Nephron progenitor cell (in vitro differentiated cells): ENCODE data around the gene KPNA5.
A peak's percentile ranks its signal among the peaks of the same experiment; 100 is the strongest.

Source experiments
- DNase-seq: peaks from one replicate; pipeline ENCODE4 v3.0.0; 2021
- H3K27ac Mint-ChIP-seq: 2 replicates; pipeline ENCODE4 v1.8.0; 2021; ENCODE audit warnings: mild to moderate bottlenecking, moderate library complexity, mixed read lengths
- H3K27me3 Mint-ChIP-seq: 2 replicates; pipeline ENCODE4 v1.8.0; 2021; ENCODE audit warnings: mild to moderate bottlenecking, low read depth, mixed read lengths; ENCODE audit not compliant: poor library complexity
- H3K36me3 Mint-ChIP-seq: 2 replicates; pipeline ENCODE4 v1.8.0; 2021; ENCODE audit warnings: low read depth, mixed read lengths
- H3K4me1 Mint-ChIP-seq: 2 replicates; pipeline ENCODE4 v1.8.0; 2021; ENCODE audit warnings: mixed read lengths
- H3K4me3 Mint-ChIP-seq: 2 replicates; pipeline ENCODE4 v1.8.0; 2021; ENCODE audit warnings: mild to moderate bottlenecking, moderate library complexity, mixed read lengths
- H3K9me3 Mint-ChIP-seq: 2 replicates; pipeline ENCODE4 v1.8.0; 2021; ENCODE audit warnings: mild to moderate bottlenecking, moderate library complexity, mixed read lengths
- CTCF ChIP-seq: fragments of 200-600 bp; sonication (generic); IDR thresholded peaks from 2 replicates; pipeline ENCODE4 v1.5.0; 2021; ENCODE audit warnings: antibody characterized with exemption

KPNA5 gene

GRCh38 chr6:116764629-116764960 lies 83.6 kb downstream of the KPNA5 start:
- peaks cover 11% of the 10 kb centered on the region for H3K4me1 Mint-ChIP-seq
- peak overlapping the region; percentile 80 for H3K4me3 Mint-ChIP-seq

DNA sequence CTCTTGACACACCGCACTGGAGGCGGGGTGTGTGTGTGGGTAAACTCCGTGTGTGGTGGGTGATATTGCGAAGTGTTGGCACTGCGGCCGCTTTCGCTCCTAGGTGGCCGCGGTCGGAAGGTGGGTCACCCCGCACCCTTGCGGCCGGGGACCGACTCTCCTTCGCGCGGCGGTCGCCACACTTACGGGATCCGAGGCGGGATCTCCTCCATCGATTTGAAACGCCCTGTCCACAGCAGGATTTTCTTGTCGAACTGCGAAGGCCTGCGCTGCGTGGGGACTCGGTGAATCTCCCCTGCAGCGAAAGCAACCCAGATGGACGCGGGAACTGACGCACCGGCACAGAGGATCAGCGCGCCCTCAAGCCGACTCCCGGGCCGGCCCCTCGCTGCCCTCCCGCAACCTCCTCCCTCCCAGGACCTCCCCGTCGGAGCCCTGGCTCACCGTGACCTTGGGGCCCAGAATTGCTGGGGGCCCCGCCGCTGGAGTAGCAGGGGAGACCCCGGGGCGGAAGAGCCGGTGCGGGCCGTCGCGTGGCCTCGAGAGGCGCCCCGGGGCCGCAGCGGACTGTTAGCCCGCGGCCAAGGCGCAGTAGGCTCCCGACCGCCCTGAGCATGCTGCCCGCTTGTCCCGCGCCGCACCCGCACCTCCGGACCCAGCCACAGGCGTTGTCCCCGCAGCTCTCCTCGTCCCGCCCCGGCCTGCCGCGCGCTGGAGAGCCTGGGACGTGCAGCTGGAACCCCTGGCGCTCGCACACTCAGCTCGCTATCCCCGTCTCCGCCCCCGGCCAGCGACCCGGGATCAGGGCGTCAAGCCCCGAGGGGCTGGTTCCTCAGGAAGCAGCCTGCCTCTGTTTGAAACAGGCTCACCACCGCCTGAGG lies 84.2 kb downstream of the KPNA5 start, which contains the start of gene FAM162B:
FAM162B (minus strand) TSS at position 759 of the 881 bp plus-strand sequence; CDS start at position 616, 143 bp downstream.
- Mint-ChIP-seq H3K27me3 (peaks cover 61% of the 10 kb centered on the region), H3K27ac (no peak within 1 kb of the TSS), H3K36me3 (no peaks in the 10 kb centered on the region), H3K4me1 (peaks cover 11% of the 10 kb centered on the region), H3K9me3 (no peaks in the 10 kb centered on the region), H3K4me3 (peak within 1 kb of the TSS; percentile 80)
- no peak for TF ChIP-seq CTCF
- DNase-seq: peak; percentile 77

More at GRCh38 chr6:116764629-116764960, 83.6 kb downstream of the KPNA5 start:
- TF ChIP-seq CTCF: no peak
- no peaks in the 10 kb centered on the region for H3K9me3 Mint-ChIP-seq
- DNase-seq: peak; percentile 38
- H3K27me3 Mint-ChIP-seq: peaks cover 59% of the 10 kb centered on the region
- no peaks in the 10 kb centered on the region for H3K36me3 Mint-ChIP-seq
- no peak overlapping the region for H3K27ac Mint-ChIP-seq

GRCh38 chr6:116766506-116767176 lies 85.6 kb downstream of the KPNA5 start:
- peaks cover 61% of the 10 kb centered on the region for H3K27me3 Mint-ChIP-seq
- H3K4me1 Mint-ChIP-seq: peaks cover 11% of the 10 kb centered on the region
- TF ChIP-seq CTCF: no peak
- DNase-seq: no peak
- H3K36me3 Mint-ChIP-seq: no peaks in the 10 kb centered on the region
- no peak overlapping the region for H3K27ac Mint-ChIP-seq
- no peaks in the 10 kb centered on the region for H3K9me3 Mint-ChIP-seq
- peak overlapping the region; percentile 80 for H3K4me3 Mint-ChIP-seq

DNA sequence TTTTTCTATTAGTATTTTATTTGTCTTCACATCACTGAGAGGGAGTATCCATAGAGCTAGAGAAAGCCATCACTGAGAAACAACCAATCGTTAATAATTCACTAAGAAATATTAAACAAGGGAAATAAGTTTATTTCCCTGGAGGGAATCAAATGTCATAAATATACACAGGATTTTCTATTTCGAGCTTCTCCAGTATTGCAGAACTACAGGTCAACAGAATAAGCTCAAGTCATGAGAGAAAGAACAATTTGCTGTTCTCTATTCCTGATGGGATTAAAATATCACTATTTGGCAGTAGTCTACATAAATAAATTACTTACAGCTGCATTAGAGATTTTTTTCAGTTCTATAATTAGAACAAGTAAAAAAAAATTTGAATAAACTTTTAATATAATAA lies 86.7 kb downstream of the KPNA5 start:
- Mint-ChIP-seq H3K4me1 (peaks cover 11% of the 10 kb centered on the region), H3K4me3 (no peak overlapping the region), H3K36me3 (no peaks in the 10 kb centered on the region), H3K27me3 (peaks cover 55% of the 10 kb centered on the region), H3K27ac (no peak overlapping the region), H3K9me3 (no peaks in the 10 kb centered on the region)
- DNase-seq: no peak
- no peak for TF ChIP-seq CTCF

GRCh38 chr6:116772450-116772849 lies 91.4 kb downstream of the KPNA5 start:
- DNase-seq: no peak
- no peak for TF ChIP-seq CTCF
- no peaks in the 10 kb centered on the region for H3K36me3 Mint-ChIP-seq
- peaks cover 12% of the 10 kb centered on the region for H3K27me3 Mint-ChIP-seq
- no peak overlapping the region for H3K27ac Mint-ChIP-seq
- H3K9me3 Mint-ChIP-seq: no peaks in the 10 kb centered on the region
- no peaks in the 10 kb centered on the region for H3K4me1 Mint-ChIP-seq
- H3K4me3 Mint-ChIP-seq: no peak overlapping the region
